K562 (cell line): Measurements from ENCODE around the gene ITGBL1. TPM values are rescaled to one million over a fixed set of nuclear protein-coding genes. Genes with fewer than 3 reads are reported as not detected.

Source experiments
- ATAC-seq: fragments of 200-7000 bp; cut with Tn5 transposase; 3 replicates; pipeline ENCODE4 v1.9.1; 2020; ENCODE audit warnings: moderate library complexity
- BruUV-seq: library from RNA; stranded (reverse); fragments of 400-500 nt; replicated peaks from 2 replicates; lab custom pipeline; 2021; lab: Mats Ljungman, UMichigan
- CTCF ChIA-PET: fragments of 300-600 bp; formaldehyde crosslinking; extraction: SDS; loops from one replicate; lab custom pipeline; 2021; ENCODE audit warnings: low intra/inter-chr PET ratio; lab: Yijun Ruan, JAX
- POLR2A ChIA-PET: fragments of 300-600, 350-650 bp; sonication (Branson Sonifier 250); formaldehyde crosslinking; extraction: SDS; loops from one replicate; lab custom pipeline; 2021; ENCODE audit warnings: antibody characterized with exemption, inconsistent platforms; lab: Yijun Ruan, JAX
- DNase-seq, 4 experiments: peaks; one replicate each; pipeline versions ENCODE4 v3.0.0 to v3.0.0-alpha.2; 2011 to 2018; ENCODE audit warnings: low spot score in 3 of 4, mixed read lengths in 3 of 4; ENCODE audit errors: extremely low read depth in 1 of 4
- FAIRE-seq: peaks from 2 replicates; lab custom pipeline; 2011; peaks lifted over from hg19 to GRCh38; lab: Jason Lieb, UNC
- H2AFZ ChIP-seq: 2 replicates; pipeline ENCODE4 v1.6.0; 2011; ENCODE audit warnings: low read depth, low read length, control low read depth, inconsistent platforms
- H3K27ac ChIP-seq: fragments of 200-600 bp; 3 replicates; pipeline ENCODE4 v1.8.0; 2011; ENCODE audit warnings: low read depth, mild to moderate bottlenecking, control low read depth, inconsistent platforms, low read length, moderate library complexity, mixed read lengths; ENCODE audit errors: extremely low read depth
- H3K27me3 ChIP-seq, 2 experiments: fragments of 300-600 bp in 1 of 2; 2 replicates in 1 of 2; 3 replicates in 1 of 2; pipeline versions ENCODE4 v1.6.0 to v1.8.0; 2011; ENCODE audit warnings: inconsistent platforms in 2 of 2, low read length in 2 of 2, mild to moderate bottlenecking in 1 of 2, mixed read lengths in 1 of 2, moderate library complexity in 1 of 2; ENCODE audit not compliant: control insufficient read depth in 2 of 2, insufficient read depth in 2 of 2
- H3K36me3 ChIP-seq: fragments of 300-600 bp; 3 replicates; pipeline ENCODE4 v1.8.0; 2011; ENCODE audit warnings: mild to moderate bottlenecking, low read length, inconsistent platforms; ENCODE audit not compliant: control insufficient read depth, insufficient read depth
- H3K4me1 ChIP-seq, 2 experiments: fragments of 200-600 bp in 1 of 2; replicated peaks in 1 of 2; 2 replicates in 1 of 2; 3 replicates in 1 of 2; pipeline versions ENCODE4 v1.5.1 to v1.8.0; 2011; ENCODE audit warnings: inconsistent platforms in 2 of 2, low read length in 2 of 2, mild to moderate bottlenecking in 1 of 2, mixed read lengths in 1 of 2, moderate library complexity in 1 of 2; ENCODE audit not compliant: control insufficient read depth in 2 of 2, insufficient read depth in 2 of 2
- H3K4me2 ChIP-seq: 2 replicates; pipeline ENCODE4 v1.6.1; 2011; ENCODE audit warnings: low read length, control low read depth, inconsistent platforms, mixed read lengths; ENCODE audit not compliant: insufficient read depth
- H3K4me3 ChIP-seq: fragments of 200-600 bp; sonication (generic), shearing (Covaris generic); 2 replicates; pipeline ENCODE4 v1.5.1; 2016; ENCODE audit warnings: control low read depth, inconsistent platforms
- H3K79me2 ChIP-seq: fragments of 200-600 bp; 3 replicates; pipeline ENCODE4 v1.8.0; 2011; ENCODE audit warnings: low read length, inconsistent platforms; ENCODE audit not compliant: control insufficient read depth, insufficient read depth
- H3K9ac ChIP-seq, 2 experiments: 2 replicates each; pipeline versions ENCODE4 v1.6.0 to v1.6.1; 2011; ENCODE audit warnings: low read depth in 2 of 2, low read length in 2 of 2, control low read depth in 1 of 2, inconsistent platforms in 1 of 2, mild to moderate bottlenecking in 1 of 2, mixed read lengths in 1 of 2; ENCODE audit not compliant: insufficient read depth in 1 of 2
- H3K9me1 ChIP-seq: one replicate; pipeline ENCODE4 v1.6.0; 2011; ENCODE audit warnings: inconsistent platforms, mild to moderate bottlenecking, low read length, moderate library complexity; ENCODE audit not compliant: control insufficient read depth, insufficient read depth
- H3K9me3 ChIP-seq: replicated peaks from 2 replicates; pipeline ENCODE4 v1.5.1; 2011; ENCODE audit warnings: low read depth, low read length, inconsistent platforms; ENCODE audit not compliant: control insufficient read depth, insufficient read depth
- H4K20me1 ChIP-seq: replicated peaks from 2 replicates; pipeline ENCODE4 v1.6.1; 2011; ENCODE audit warnings: low read length, inconsistent platforms, mixed read lengths; ENCODE audit not compliant: control insufficient read depth, insufficient read depth
- COPS2 ChIP-seq: fragments of 450-650 bp; conservative IDR thresholded peaks from 2 replicates; pipeline ENCODE4 v1.6.1; 2016; ENCODE audit warnings: mild to moderate bottlenecking, moderate library complexity
- DIDO1 ChIP-seq: fragments of 450-650 bp; IDR thresholded peaks from 2 replicates; pipeline ENCODE4 v1.6.1; 2016; ENCODE audit warnings: low read depth, missing biosample characterization, missing genetic modification characterization
- FOXJ2 ChIP-seq: fragments of 200-800 bp; sonication (Bioruptor generic); IDR thresholded peaks from 2 replicates; pipeline ENCODE4 v1.6.1; 2016; ENCODE audit warnings: missing genetic modification characterization, missing compliant biosample characterization
- PATZ1 ChIP-seq: fragments of 250-450 bp; sonication (Bioruptor Pico); IDR thresholded peaks from 2 replicates; pipeline ENCODE4 v1.5.0; 2020; ENCODE audit warnings: mild to moderate bottlenecking, borderline replicate concordance
- PHB2 ChIP-seq: fragments of 450-650 bp; IDR thresholded peaks from 2 replicates; pipeline ENCODE4 v1.6.1; 2017; ENCODE audit warnings: low read depth
- PHTF2 ChIP-seq: fragments of 250-450 bp; sonication (Bioruptor Pico); IDR thresholded peaks from 2 replicates; pipeline ENCODE4 v1.5.0; 2021; ENCODE audit warnings: mild to moderate bottlenecking
- PPARD ChIP-seq: fragments of 250-450 bp; sonication (Bioruptor Pico); IDR thresholded peaks from 2 replicates; pipeline ENCODE4 v1.8.0; 2022; ENCODE audit warnings: inconsistent platforms, mild to moderate bottlenecking, moderate library complexity
- PURB ChIP-seq: sonication (generic); formaldehyde crosslinking; IDR thresholded peaks from 2 replicates; pipeline ENCODE4 v1.9.0; 2021; ENCODE audit warnings: low read depth, mild to moderate bottlenecking, missing genetic modification reagents
- RFX7 ChIP-seq: fragments of 250-450 bp; sonication (Bioruptor Pico); IDR thresholded peaks from 2 replicates; pipeline ENCODE4 v1.5.1; 2021; ENCODE audit warnings: mild to moderate bottlenecking
- TCF7 ChIP-seq: sonication (generic); IDR thresholded peaks from 2 replicates; pipeline ENCODE4 v1.6.1; 2016; ENCODE audit warnings: antibody characterized with exemption, borderline replicate concordance
- WGBS: fragments of 100-300 bp; shearing (Covaris generic); methylation state at CpG from one replicate; pipeline ENCODE4 v1.1.6; 2016; ENCODE audit warnings: low coverage, mixed read lengths; ENCODE audit not compliant: insufficient coverage; ENCODE audit errors: missing lambda C conversion rate; 5-methylcytosine and 5-hydroxymethylcytosine counted together
- in situ Hi-C: fragments of 300-500 bp; cut with MboI; formaldehyde crosslinking; loops from 4 replicates; pipeline ENCODE4 v1.15.0; 2018; ENCODE audit warnings: inconsistent platforms, mixed read lengths
- intact Hi-C: fragments of 100-400 bp; cut with micrococcal nuclease; formaldehyde crosslinking; loops from 2 replicates; pipeline ENCODE4 v1.14.2; 2022
- polyA plus RNA-seq, 8 experiments: library from polyadenylated mRNA; depleted of rRNA in 4 of 8; stranded (reverse) in 5 of 8; unstranded in 3 of 8; fragments of >200 nt; fragmentation: Nextera tagmentation in 2 of 8; fragmentation: Illumina TruSeq in 1 of 8; extraction: Ambion mirVana in 2 of 8; extraction: Trizol in 1 of 8; gene quantifications; 2 replicates each; pipeline versions ENCODE4 v1.2.1 to v1.2.3, GENCODE V29; 2011 to 2014; ENCODE audit warnings: inconsistent platforms in 1 of 8, missing spikeins in 1 of 8
- total RNA-seq, 7 experiments: library from RNA; depleted of rRNA in 6 of 7; stranded (reverse); fragments of >200 nt in 6 of 7; fragmentation: Illumina TruSeq in 2 of 7; extraction: Trizol in 2 of 7; gene quantifications; 2 replicates each; pipeline versions ENCODE4 v1.2.1 to v1.2.3, GENCODE V29; 2011 to 2021; ENCODE audit warnings: low replicate concordance in 1 of 7
- TF ChIP-seq, protein P1 (sequence below): fragments of 250-450 bp; sonication (Bioruptor Pico); IDR thresholded peaks from 2 replicates; pipeline ENCODE4 v1.5.1; 2021; ENCODE audit warnings: mild to moderate bottlenecking

ITGBL1 gene
- total and polyA plus RNA-seq, 9 of the 15 experiments (the other 6 are each of a cell fraction or from before 2014, with no cell fraction given): 0.04 to 0.73 (median 0.32) TPM; not detected in 1

DNA sequence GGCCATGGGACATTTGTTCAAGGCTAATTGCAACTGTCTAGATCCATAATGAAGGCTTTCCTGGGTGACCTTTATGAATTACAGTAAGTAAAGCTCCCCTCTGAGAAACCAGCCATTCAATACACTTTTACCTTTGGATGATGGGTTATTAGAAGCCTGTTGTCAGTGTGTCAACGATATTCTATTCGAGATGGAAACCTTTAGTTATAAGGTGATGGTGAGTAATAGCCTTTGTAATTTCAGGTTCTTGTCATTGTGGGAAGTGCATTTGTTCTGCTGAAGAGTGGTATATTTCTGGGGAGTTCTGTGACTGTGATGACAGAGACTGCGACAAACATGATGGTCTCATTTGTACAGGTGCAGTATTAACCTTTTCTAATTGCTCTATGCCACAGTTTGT lies 261.7 kb downstream of the ITGBL1 start:
- Histone ChIP-seq H3K36me3 (no peaks in the 10 kb centered on the region), H3K79me2 (no peaks in the 10 kb centered on the region), H3K4me3 (no peak overlapping the region), H3K27ac (no peak overlapping the region), H3K9me3 (no peaks in the 10 kb centered on the region), H3K27me3 (no peaks in the 10 kb centered on the region), H3K4me2 (no peak overlapping the region), H3K4me1 (no peaks in the 10 kb centered on the region), H3K9me1 (no peaks in the 10 kb centered on the region), H3K9ac (no peak overlapping the region), H4K20me1 (no peaks in the 10 kb centered on the region), H2AFZ (no peak overlapping the region)
- in situ Hi-C loops: no loop called here
- ChIA-PET POLR2A (no interaction called here), CTCF (no interaction called here)
- TF ChIP-seq DIDO1 (tag) (no peak), PHB2 (no peak), COPS2 (no peak), PURB (no peak), TCF7 (no peak), RFX7 (no peak), FOXJ2 (tag) (no peak), PATZ1 (CRISPR knock-in tag) (no peak), PPARD (CRISPR knock-in tag) (no peak), PHTF2 (CRISPR knock-in tag) (no peak)
- TF ChIP-seq, protein P1, sequence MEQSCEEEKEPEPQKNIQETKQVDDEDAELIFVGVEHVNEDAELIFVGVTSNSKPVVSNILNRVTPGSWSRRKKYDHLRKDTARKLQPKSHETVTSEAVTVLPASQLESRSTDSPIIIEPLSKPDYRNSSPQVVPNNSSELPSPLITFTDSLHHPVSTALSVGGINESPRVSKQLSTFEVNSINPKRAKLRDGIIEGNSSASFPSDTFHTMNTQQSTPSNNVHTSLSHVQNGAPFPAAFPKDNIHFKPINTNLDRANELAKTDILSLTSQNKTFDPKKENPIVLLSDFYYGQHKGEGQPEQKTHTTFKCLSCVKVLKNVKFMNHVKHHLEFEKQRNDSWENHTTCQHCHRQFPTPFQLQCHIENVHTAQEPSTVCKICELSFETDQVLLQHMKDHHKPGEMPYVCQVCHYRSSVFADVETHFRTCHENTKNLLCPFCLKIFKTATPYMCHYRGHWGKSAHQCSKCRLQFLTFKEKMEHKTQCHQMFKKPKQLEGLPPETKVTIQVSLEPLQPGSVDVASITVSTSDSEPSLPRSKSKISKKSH (CRISPR knock-in tag): no peak
- FAIRE-seq: no peak
- intact Hi-C loops: no loop called here
- BruUV-seq: no TSS peak
- 0% methylated on average over 3 of the region's 3 CpGs for WGBS
- ATAC-seq: no peak
- no peak for DNase-seq
